ENCODE measurements around the gene PYCARD.
"Not testable (repeated sequence)": the region's sequence is repeated elsewhere in the genome, so short reads cannot be mapped to it uniquely, and the experiment has no call there.

Gene PYCARD

DNA sequence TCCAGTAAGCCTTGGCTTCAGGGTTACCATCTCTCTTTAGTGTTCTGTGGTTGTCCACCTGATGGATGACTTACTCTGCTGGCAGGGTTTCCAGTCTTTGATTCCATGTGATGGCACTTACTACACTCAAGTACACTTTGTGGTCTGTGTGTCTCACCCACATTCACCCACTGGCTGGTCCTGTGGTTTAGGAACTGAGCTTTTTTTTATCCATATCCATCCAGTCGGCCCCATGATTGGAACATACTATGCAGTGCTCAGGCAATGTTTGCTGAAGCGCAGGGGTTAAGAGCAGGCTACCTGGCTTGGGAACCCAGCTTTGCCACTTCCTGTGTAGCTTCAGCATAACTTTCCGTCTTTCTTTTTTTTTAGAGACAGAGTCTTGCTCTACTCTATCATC is 25.4 kb downstream of the PYCARD start:
- TF ChIP-seq, protein P1, sequence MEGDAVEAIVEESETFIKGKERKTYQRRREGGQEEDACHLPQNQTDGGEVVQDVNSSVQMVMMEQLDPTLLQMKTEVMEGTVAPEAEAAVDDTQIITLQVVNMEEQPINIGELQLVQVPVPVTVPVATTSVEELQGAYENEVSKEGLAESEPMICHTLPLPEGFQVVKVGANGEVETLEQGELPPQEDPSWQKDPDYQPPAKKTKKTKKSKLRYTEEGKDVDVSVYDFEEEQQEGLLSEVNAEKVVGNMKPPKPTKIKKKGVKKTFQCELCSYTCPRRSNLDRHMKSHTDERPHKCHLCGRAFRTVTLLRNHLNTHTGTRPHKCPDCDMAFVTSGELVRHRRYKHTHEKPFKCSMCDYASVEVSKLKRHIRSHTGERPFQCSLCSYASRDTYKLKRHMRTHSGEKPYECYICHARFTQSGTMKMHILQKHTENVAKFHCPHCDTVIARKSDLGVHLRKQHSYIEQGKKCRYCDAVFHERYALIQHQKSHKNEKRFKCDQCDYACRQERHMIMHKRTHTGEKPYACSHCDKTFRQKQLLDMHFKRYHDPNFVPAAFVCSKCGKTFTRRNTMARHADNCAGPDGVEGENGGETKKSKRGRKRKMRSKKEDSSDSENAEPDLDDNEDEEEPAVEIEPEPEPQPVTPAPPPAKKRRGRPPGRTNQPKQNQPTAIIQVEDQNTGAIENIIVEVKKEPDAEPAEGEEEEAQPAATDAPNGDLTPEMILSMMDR (IDR thresholded peaks at IDR 0.05; ENCODE audit: insufficient read depth, low read depth, low read length, missing control alignments), result no peak
- no peak overlapping the region for H3K4me3 ChIP-seq (ENCODE audit: low read depth, low read length)
- no peak for DNase-seq (ENCODE audit: low read depth)

DNA sequence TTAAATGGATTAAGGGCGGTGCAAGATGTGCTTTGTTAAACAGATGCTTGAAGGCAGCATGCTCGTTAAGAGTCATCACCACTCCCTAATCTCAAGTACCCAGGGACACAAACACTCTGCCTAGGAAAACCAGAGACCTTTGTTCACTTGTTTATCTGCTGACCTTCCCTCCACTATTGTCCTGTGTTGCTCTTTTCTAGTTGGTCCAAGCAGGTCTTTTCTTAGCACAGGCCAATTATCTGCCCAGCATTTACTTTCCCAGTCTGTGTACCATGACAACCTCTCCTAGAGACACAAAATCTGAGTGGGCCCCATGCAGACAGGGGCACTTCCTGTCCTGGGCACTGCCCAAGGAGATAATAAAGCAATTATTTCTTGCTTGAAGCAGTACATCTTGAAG is 32.5 kb downstream of the PYCARD start:
- not testable (repeated sequence) for DNase-seq (ENCODE audit: low read depth); H3K4me3 ChIP-seq (ENCODE audit: low read depth, low read length)

DNA sequence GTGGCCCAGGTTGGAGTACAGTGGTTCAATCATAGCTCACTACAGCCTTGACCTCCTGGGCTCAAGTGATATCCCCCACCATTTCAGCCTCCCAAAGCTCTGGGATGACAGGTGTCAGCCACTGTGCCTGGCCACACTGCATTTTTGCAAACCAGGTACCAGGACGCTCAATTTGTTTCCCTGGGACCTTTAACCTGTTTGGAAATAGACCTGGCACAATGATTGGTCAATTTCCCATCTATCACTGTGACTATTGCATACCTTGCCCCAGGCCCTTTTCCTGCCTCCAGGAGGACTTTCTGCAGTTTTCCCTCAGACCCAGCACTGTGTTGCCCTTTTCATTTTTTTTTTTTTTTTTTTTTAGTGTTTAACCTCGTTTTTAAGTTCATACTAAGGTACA is 33.7 kb downstream of the PYCARD start:
- no peak for DNase-seq (ENCODE audit: low read depth)
- H3K4me3 ChIP-seq (ENCODE audit: low read depth, low read length), result no peak overlapping the region
- TF ChIP-seq, protein P1 (IDR thresholded peaks at IDR 0.05; ENCODE audit: insufficient read depth, low read depth, low read length, missing control alignments), result no peak

DNA sequence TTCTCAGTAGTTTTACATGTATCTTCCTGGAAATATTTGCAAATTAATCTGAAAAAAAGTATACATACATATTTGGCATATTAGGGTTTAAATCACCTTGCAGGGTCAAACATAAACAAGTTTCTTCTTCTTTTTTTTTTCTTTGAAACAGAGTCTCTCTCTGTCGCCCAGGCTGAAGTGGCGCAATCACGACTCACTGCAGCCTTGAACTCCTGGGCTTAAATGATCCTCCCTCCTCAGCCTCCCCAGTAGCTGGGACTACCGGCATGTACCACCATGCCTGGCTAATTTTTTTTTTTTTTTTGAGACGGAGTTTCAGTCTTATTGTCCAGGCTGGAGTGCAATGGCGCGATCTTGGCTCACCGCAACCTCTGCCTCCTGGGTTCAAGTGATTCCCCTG is 35.2 kb downstream of the PYCARD start:
- DNase-seq (ENCODE audit: low read depth), result no peak
- TF ChIP-seq, protein P1 (IDR thresholded peaks at IDR 0.05; ENCODE audit: insufficient read depth, low read depth, low read length, missing control alignments), result no peak
- H3K4me3 ChIP-seq (ENCODE audit: low read depth, low read length), result no peak overlapping the region

DNA sequence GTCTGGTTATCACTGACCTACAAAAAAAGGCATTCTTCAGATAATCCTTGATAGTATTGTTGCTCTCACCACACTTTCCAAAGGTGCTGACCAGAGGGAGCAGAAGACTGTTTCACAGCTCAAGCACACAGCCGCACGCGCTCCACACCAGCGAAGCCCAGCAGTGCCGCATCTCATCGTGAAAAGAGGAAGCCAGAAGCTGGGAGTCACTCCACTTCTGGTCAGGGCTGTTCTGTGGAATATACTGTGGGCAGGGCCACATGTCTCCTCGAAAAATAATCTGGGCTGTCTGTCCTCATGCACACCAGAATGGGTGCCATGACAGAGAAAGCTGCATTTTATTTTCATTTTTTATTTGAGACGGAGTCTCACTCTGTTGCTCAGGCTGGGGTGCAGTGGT is 45.4 kb downstream of the PYCARD start:
- H3K4me3 ChIP-seq (ENCODE audit: low read depth, low read length), result no peak overlapping the region
- TF ChIP-seq, protein P1 (IDR thresholded peaks at IDR 0.05; ENCODE audit: insufficient read depth, low read depth, low read length, missing control alignments), result no peak
- no peak for DNase-seq (ENCODE audit: low read depth)

Data from GM12865 (cell line).